CD4-positive, alpha-beta memory T cell (primary cell): ENCODE data around the gene PPP1R9A. TPM values are rescaled to one million over a fixed set of nuclear protein-coding genes. Genes with fewer than 3 reads are reported as not detected.

ENCODE experiments used
- CTCF ChIA-PET: fragments of 350-600 bp; sonication (Branson Sonifier 250); formaldehyde crosslinking; loops from one replicate; lab custom pipeline; 2021; ENCODE audit warnings: inconsistent platforms; ENCODE audit not compliant: partially characterized antibody; lab: Charles Lee
- POLR2A ChIA-PET: fragments of 350-600 bp; sonication (Branson Sonifier 250); formaldehyde crosslinking; loops from one replicate; lab custom pipeline; 2021; ENCODE audit not compliant: partially characterized antibody; lab: Charles Lee
- DNase-seq, 5 donors: peaks; one replicate each; pipeline versions ENCODE4 v3.0.0 to v3.0.0-alpha.2; 2020 to 2022; ENCODE audit warnings: mixed read lengths in 1 of 5
- H3K27ac ChIP-seq: one replicate; pipeline ENCODE4 v1.7.0; 2013; ENCODE audit warnings: low read depth, low read length
- H3K27me3 ChIP-seq: 2 replicates; pipeline ENCODE4 v1.7.0; 2013; ENCODE audit warnings: mild to moderate bottlenecking, low read length, moderate library complexity; ENCODE audit not compliant: insufficient read depth
- H3K36me3 ChIP-seq: 2 replicates; pipeline ENCODE4 v1.7.0; 2013; ENCODE audit warnings: mild to moderate bottlenecking, low read length, moderate library complexity; ENCODE audit not compliant: insufficient read depth
- H3K4me1 ChIP-seq: 2 replicates; pipeline ENCODE4 v1.7.0; 2013; ENCODE audit warnings: mild to moderate bottlenecking, low read length, moderate library complexity; ENCODE audit not compliant: insufficient read depth
- H3K4me3 ChIP-seq, 2 donors: one replicate each; pipeline ENCODE4 v1.7.0; 2013; ENCODE audit warnings: low read length in 2 of 2, mild to moderate bottlenecking in 1 of 2
- H3K9me3 ChIP-seq, 2 donors: one replicate each; pipeline ENCODE4 v1.7.0; 2013; ENCODE audit warnings: low read length in 2 of 2, control low read depth in 1 of 2; ENCODE audit not compliant: control insufficient read depth in 1 of 2
- H3K27ac Mint-ChIP-seq, 7 donors: one replicate each; pipeline ENCODE4 v1.8.0; 2020 to 2021; ENCODE audit warnings: mixed read lengths in 7 of 7, mild to moderate bottlenecking in 6 of 7, inconsistent platforms in 3 of 7, moderate library complexity in 3 of 7
- H3K27me3 Mint-ChIP-seq, 2 donors: one replicate each; pipeline ENCODE4 v1.8.0; 2020 to 2021; ENCODE audit warnings: mixed read lengths in 2 of 2
- H3K36me3 Mint-ChIP-seq, 2 donors: one replicate each; pipeline ENCODE4 v1.8.0; 2020 to 2021; ENCODE audit warnings: mixed read lengths in 2 of 2, inconsistent platforms in 1 of 2, mild to moderate bottlenecking in 1 of 2
- H3K4me1 Mint-ChIP-seq, 4 donors: one replicate each; pipeline ENCODE4 v1.8.0; 2020 to 2021; ENCODE audit warnings: mixed read lengths in 4 of 4, mild to moderate bottlenecking in 1 of 4
- H3K4me3 Mint-ChIP-seq, 8 donors: one replicate each; pipeline ENCODE4 v1.8.0; 2020 to 2021; ENCODE audit warnings: mixed read lengths in 8 of 8, mild to moderate bottlenecking in 7 of 8, moderate library complexity in 6 of 8, inconsistent platforms in 3 of 8
- H3K9me3 Mint-ChIP-seq, 8 donors: one replicate each; pipeline ENCODE4 v1.8.0; 2020 to 2021; ENCODE audit warnings: mixed read lengths in 8 of 8, mild to moderate bottlenecking in 5 of 8, inconsistent platforms in 3 of 8, moderate library complexity in 1 of 8
- intact Hi-C: fragments of 100-400 bp; cut with micrococcal nuclease; formaldehyde crosslinking; loops from one replicate; pipeline ENCODE4 v1.15.1; 2023
- polyA plus RNA-seq, 2 donors: library from polyadenylated mRNA; unstranded; fragments of 300-500 nt; fragmentation: Illumina TruSeq; gene quantifications; one replicate each; pipeline ENCODE4 v1.2.3, GENCODE V29; 2021
- total RNA-seq, 2 experiments: library from RNA; stranded (reverse); gene quantifications; one replicate each; pipeline ENCODE4 v1.2.3, GENCODE V29; 2021

Gene PPP1R9A
- total RNA-seq (not detected), polyA plus RNA-seq (not detected)

GRCh38 chr7:94907026-94907810, at the start of gene PPP1R9A:
TSS of gene PPP1R9A (plus strand) at chr7:94907594. CDS start at chr7:94910114, 2,520 bp downstream.
- Histone ChIP-seq H3K9me3 (no peaks in the 10 kb centered on the region), H3K4me3 (no peak within 1 kb of the TSS), H3K36me3 (no peaks in the 10 kb centered on the region), H3K27ac (no peak within 1 kb of the TSS), H3K27me3 (peaks cover 6% of the 10 kb centered on the region), H3K4me1 (peaks cover 3% of the 10 kb centered on the region)
- Mint-ChIP-seq H3K36me3 (no peaks in the 10 kb centered on the region), H3K27ac (no peak within 1 kb of the TSS), H3K9me3 (peaks cover 0 to 4% (median under 1%) of the 10 kb centered on the region in 8 donors), H3K27me3 (peaks cover 23 to 31% of the 10 kb centered on the region in 2 donors), H3K4me1 (peaks cover 0 to 6% (median 0%) of the 10 kb centered on the region in 4 donors), H3K4me3 (peak within 1 kb of the TSS in 4 of 8 donors; percentile 13 to 66 (median 42))
- DNase-seq: no peak
- ChIA-PET CTCF (no interaction called here), POLR2A (no interaction called here)
- intact Hi-C loops: no loop called here

DNA sequence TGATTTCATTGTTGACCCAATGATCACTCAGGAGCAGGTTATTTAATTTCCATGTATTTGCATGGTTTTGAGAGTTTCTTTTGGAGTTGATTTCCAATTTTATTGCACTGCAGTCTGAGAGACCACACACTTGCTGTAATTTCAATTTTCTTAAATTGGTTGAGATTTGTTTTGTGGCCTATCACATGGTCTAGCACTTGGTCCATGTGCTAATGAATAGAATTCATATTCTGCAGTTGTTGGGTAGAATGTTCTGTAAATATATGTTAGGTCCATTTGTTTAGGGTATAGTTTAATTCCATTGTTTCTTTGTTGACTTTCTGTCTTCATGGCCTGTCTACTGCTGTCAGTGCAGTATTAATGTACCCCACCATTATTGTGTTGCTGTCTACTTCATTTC, 36.3 kb upstream of the PPP1R9A start:
- H3K27ac ChIP-seq: no peak overlapping the region
- no peaks in the 10 kb centered on the region for H3K27me3 ChIP-seq
- peaks cover 0 to 1% of the 10 kb centered on the region in 2 donors for H3K27me3 Mint-ChIP-seq
- no peak overlapping the region for H3K27ac Mint-ChIP-seq
- H3K4me1 Mint-ChIP-seq: no peaks in the 10 kb centered on the region
- no peaks in the 10 kb centered on the region for H3K9me3 ChIP-seq
- no peak for DNase-seq
- ChIA-PET POLR2A (no interaction called here), CTCF (no interaction called here)
- peaks cover 0 to 5% (median 0%) of the 10 kb centered on the region in 8 donors for H3K9me3 Mint-ChIP-seq
- intact Hi-C loops: no loop called here
- no peak overlapping the region for H3K4me3 ChIP-seq
- no peaks in the 10 kb centered on the region for H3K36me3 Mint-ChIP-seq
- H3K4me3 Mint-ChIP-seq: no peak overlapping the region
- H3K4me1 ChIP-seq: no peaks in the 10 kb centered on the region
- no peaks in the 10 kb centered on the region for H3K36me3 ChIP-seq

DNA sequence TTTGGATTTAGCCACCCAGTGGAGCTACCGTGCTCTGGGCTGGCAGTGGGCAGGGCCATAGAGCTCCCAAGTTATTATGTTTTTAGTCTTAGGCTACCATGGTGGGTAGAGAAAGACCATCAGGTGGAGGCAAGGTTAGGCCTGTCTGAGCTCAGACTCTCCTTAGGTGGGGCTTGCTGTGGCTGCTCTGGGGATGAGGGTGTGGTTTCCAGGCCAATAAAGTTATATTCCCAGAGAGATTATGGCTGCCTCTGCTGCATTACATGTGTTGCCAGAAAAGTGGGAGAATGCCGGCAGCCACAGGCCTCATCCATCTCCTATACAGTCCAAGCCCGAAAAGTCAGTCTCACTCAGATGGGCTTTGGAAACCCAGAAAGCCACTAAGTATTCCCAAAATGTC, 34.2 kb upstream of the PPP1R9A start:
- DNase-seq: no peak
- Mint-ChIP-seq H3K4me3 (no peak overlapping the region), H3K27ac (no peak overlapping the region), H3K4me1 (no peaks in the 10 kb centered on the region), H3K36me3 (no peaks in the 10 kb centered on the region), H3K9me3 (peaks cover 2 to 15% (median 8%) of the 10 kb centered on the region in 8 donors), H3K27me3 (peaks cover 1% of the 10 kb centered on the region in 2 donors)
- H3K36me3 ChIP-seq: no peaks in the 10 kb centered on the region
- intact Hi-C loops: no loop called here
- ChIA-PET CTCF (no interaction called here), POLR2A (no interaction called here)
- H3K27me3 ChIP-seq: no peaks in the 10 kb centered on the region
- no peaks in the 10 kb centered on the region for H3K4me1 ChIP-seq
- no peak overlapping the region for H3K4me3 ChIP-seq
- no peaks in the 10 kb centered on the region for H3K9me3 ChIP-seq
- H3K27ac ChIP-seq: no peak overlapping the region

GRCh38 chr7:94874036-94874785, 33.2 kb upstream of the PPP1R9A start:
- intact Hi-C loops: no loop called here
- no peak overlapping the region for H3K4me3 ChIP-seq
- Mint-ChIP-seq H3K27me3 (peaks cover 1% of the 10 kb centered on the region in 2 donors), H3K36me3 (no peaks in the 10 kb centered on the region), H3K27ac (peak overlapping the region in 1 of 7 donors; percentile 43), H3K4me1 (no peaks in the 10 kb centered on the region), H3K9me3 (peaks cover 2 to 23% (median 14%) of the 10 kb centered on the region in 8 donors), H3K4me3 (no peak overlapping the region)
- no peaks in the 10 kb centered on the region for H3K27me3 ChIP-seq
- H3K9me3 ChIP-seq: no peaks in the 10 kb centered on the region
- H3K36me3 ChIP-seq: no peaks in the 10 kb centered on the region
- ChIA-PET CTCF (no interaction called here), POLR2A (no interaction called here)
- no peak for DNase-seq
- no peak overlapping the region for H3K27ac ChIP-seq
- no peaks in the 10 kb centered on the region for H3K4me1 ChIP-seq

DNA sequence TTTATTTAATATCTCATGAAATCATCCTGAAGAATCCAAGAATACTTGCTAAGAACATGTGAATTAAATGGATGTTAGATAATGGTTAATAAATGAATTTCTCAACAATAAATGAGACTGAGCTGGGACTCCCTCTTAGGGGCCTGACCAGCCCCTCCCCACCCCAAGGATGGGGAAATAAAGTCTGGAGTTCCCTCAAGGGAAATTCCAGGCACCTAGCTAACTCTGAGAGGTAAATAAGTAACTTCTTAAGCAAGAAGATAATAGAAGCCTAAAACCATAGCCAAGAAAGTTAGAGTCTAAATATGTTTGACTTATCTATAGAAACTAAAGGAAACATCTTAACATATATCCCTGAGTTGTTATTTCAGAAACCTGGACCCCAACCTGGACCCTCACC, 32.2 kb upstream of the PPP1R9A start:
- ChIA-PET CTCF (no interaction called here), POLR2A (no interaction called here)
- no peak for DNase-seq
- Mint-ChIP-seq H3K27ac (no peak overlapping the region), H3K36me3 (no peaks in the 10 kb centered on the region), H3K27me3 (peaks cover 1% of the 10 kb centered on the region in 2 donors), H3K4me3 (no peak overlapping the region), H3K9me3 (peaks cover 2 to 24% (median 14%) of the 10 kb centered on the region in 8 donors), H3K4me1 (no peaks in the 10 kb centered on the region)
- no peaks in the 10 kb centered on the region for H3K4me1 ChIP-seq
- H3K4me3 ChIP-seq: no peak overlapping the region
- no peaks in the 10 kb centered on the region for H3K9me3 ChIP-seq
- intact Hi-C loops: no loop called here
- H3K36me3 ChIP-seq: no peaks in the 10 kb centered on the region
- H3K27me3 ChIP-seq: no peaks in the 10 kb centered on the region
- H3K27ac ChIP-seq: no peak overlapping the region

DNA sequence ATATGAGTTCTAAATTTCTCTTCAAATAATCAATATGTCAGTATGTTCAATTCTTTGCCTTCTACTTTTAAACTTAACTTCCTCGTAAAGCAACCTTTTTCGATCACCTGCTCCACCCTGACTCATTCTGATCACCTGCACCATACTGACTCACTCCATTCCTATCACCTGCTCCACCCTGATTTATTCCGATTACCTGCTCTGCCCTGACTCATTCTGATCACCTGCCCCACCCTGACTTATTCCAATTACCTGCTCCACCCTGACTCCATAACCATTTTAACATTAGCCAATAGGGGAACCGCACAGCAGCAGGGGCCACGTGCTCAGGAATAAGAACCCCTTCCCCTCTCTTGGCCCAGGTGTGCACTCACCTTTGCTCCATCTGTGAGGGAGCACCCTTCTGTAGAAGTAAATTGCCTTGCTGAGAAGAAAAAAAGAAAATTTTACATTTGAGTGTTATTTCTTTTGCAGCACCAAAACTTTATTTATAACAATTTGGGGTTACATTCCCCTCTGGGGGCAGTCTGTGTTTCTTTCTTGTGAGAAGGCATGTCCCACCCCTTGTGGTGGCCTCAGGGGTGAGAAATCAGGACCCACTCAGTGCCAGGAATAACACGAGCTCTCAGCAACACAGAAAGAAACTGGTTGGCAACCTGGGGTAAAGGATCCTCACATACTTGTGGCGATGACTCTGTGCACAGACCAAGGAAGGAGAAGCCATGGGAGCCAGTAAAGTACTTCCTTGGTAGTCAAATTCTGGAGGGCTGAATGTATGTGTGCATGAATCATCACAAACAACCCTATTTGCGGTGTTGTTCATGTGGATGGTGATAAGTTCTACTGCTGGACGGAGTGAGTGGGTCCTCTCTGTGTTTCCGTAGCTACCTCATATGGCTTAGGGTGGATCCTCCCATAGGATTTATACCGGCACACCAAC, 29.4 kb upstream of the PPP1R9A start:
- Mint-ChIP-seq H3K27me3 (peaks cover 1% of the 10 kb centered on the region in 2 donors), H3K4me3 (no peak overlapping the region), H3K27ac (no peak overlapping the region), H3K4me1 (no peaks in the 10 kb centered on the region), H3K9me3 (peaks cover 2 to 24% (median 14%) of the 10 kb centered on the region in 8 donors), H3K36me3 (no peaks in the 10 kb centered on the region)
- no peak overlapping the region for H3K4me3 ChIP-seq
- H3K27ac ChIP-seq: no peak overlapping the region
- intact Hi-C loops: no loop called here
- no peak for DNase-seq
- ChIA-PET POLR2A (no interaction called here), CTCF (no interaction called here)
- H3K36me3 ChIP-seq: no peaks in the 10 kb centered on the region
- no peaks in the 10 kb centered on the region for H3K9me3 ChIP-seq
- H3K4me1 ChIP-seq: no peaks in the 10 kb centered on the region
- H3K27me3 ChIP-seq: no peaks in the 10 kb centered on the region
